ENCODE data around the gene NINL. TPM values are rescaled to one million over a fixed set of nuclear protein-coding genes. Genes with fewer than 3 reads are reported as not detected.

Gene NINL
- total RNA-seq, 1 donor from 2014 or later = 47.0 TPM

- Mint-ChIP-seq H3K9me3 (no peaks in the 10 kb centered on the region), H3K4me1 (ENCODE audit: unreplicated experiment) (no peaks in the 10 kb centered on the region), H3K27me3 (no peaks in the 10 kb centered on the region), H3K36me3 (peaks cover 19% of the 10 kb centered on the region), H3K4me3 (no peak overlapping the region), H3K27ac (no peak overlapping the region)
- no peak for DNase-seq (ENCODE audit: extremely low spot score, unreplicated experiment)
- TF ChIP-seq, protein P1, sequence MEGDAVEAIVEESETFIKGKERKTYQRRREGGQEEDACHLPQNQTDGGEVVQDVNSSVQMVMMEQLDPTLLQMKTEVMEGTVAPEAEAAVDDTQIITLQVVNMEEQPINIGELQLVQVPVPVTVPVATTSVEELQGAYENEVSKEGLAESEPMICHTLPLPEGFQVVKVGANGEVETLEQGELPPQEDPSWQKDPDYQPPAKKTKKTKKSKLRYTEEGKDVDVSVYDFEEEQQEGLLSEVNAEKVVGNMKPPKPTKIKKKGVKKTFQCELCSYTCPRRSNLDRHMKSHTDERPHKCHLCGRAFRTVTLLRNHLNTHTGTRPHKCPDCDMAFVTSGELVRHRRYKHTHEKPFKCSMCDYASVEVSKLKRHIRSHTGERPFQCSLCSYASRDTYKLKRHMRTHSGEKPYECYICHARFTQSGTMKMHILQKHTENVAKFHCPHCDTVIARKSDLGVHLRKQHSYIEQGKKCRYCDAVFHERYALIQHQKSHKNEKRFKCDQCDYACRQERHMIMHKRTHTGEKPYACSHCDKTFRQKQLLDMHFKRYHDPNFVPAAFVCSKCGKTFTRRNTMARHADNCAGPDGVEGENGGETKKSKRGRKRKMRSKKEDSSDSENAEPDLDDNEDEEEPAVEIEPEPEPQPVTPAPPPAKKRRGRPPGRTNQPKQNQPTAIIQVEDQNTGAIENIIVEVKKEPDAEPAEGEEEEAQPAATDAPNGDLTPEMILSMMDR (conservative IDR thresholded peaks at IDR 0.05) = no peak
Observed at GRCh38 chr20:25459916-25460535, 125.3 kb downstream of the NINL start.

DNA sequence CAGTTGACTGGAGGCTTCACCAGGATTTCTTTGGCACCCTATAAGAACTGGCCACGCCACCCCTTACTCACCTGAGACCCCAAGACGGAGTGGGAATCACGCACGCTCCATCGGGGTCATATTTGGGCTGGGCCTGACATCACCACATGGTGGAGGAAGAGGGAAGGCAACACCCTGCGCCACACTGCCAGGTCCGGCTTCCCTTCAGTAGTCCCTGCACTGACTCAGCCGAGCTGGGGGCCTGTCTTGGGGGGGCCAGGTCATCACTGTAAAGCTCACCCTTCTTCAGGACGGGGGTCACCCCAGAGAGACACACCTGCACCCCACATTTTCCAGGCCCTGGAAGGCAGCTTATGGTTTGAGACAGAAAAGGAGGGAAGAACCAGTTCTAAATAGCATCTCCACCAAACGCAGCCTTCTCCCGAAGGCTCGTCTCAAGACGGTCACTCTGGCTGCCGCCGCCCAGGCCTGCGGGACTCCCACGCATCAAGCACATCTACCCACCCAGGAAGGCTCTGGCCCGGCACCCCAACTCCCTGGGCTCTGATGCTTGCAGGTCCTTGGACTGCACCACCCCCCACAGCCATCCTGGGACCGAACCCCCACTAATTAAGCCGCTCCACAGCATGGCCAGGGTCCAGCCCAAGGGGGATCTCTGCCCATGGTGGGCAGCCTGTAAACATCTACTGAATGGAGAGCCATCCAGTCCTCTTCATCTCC, 126.1 kb downstream of the NINL start:
- peaks cover 24% of the 10 kb centered on the region for H3K36me3 Mint-ChIP-seq
- no peak for DNase-seq (ENCODE audit: extremely low spot score, unreplicated experiment)
- no peaks in the 10 kb centered on the region for H3K9me3 Mint-ChIP-seq
- H3K27me3 Mint-ChIP-seq = no peaks in the 10 kb centered on the region
- no peaks in the 10 kb centered on the region for H3K4me1 Mint-ChIP-seq (ENCODE audit: unreplicated experiment)
- TF ChIP-seq, protein P1 (conservative IDR thresholded peaks at IDR 0.05) = no peak
- H3K27ac Mint-ChIP-seq = no peak overlapping the region
- H3K4me3 Mint-ChIP-seq = no peak overlapping the region

- DNase-seq (ENCODE audit: extremely low spot score, unreplicated experiment) = no peak
- H3K9me3 Mint-ChIP-seq = no peaks in the 10 kb centered on the region
- TF ChIP-seq, protein P1 (conservative IDR thresholded peaks at IDR 0.05) = no peak
- H3K36me3 Mint-ChIP-seq = peaks cover 25% of the 10 kb centered on the region
- H3K27ac Mint-ChIP-seq = no peak overlapping the region
- H3K4me3 Mint-ChIP-seq = no peak overlapping the region
- H3K27me3 Mint-ChIP-seq = no peaks in the 10 kb centered on the region
- peaks cover 3% of the 10 kb centered on the region for H3K4me1 Mint-ChIP-seq (ENCODE audit: unreplicated experiment)
Observed at GRCh38 chr20:25457886-25458680, 127.2 kb downstream of the NINL start.

- Mint-ChIP-seq H3K27me3 (no peaks in the 10 kb centered on the region), H3K36me3 (peaks cover 41% of the 10 kb centered on the region), H3K27ac (no peak overlapping the region), H3K4me3 (no peak overlapping the region), H3K4me1 (ENCODE audit: unreplicated experiment) (peaks cover 4% of the 10 kb centered on the region), H3K9me3 (no peaks in the 10 kb centered on the region)
- TF ChIP-seq, protein P1 (conservative IDR thresholded peaks at IDR 0.05) = no peak
- no peak for DNase-seq (ENCODE audit: extremely low spot score, unreplicated experiment)
Observed at GRCh38 chr20:25454153-25454900, 131.0 kb downstream of the NINL start.

GRCh38 chr20:25453035-25453810, 132.1 kb downstream of the NINL start:
- Mint-ChIP-seq H3K27ac (no peak overlapping the region), H3K4me1 (ENCODE audit: unreplicated experiment) (peaks cover 4% of the 10 kb centered on the region), H3K9me3 (peaks cover 5% of the 10 kb centered on the region), H3K36me3 (peaks cover 52% of the 10 kb centered on the region), H3K27me3 (no peaks in the 10 kb centered on the region), H3K4me3 (no peak overlapping the region)
- TF ChIP-seq, protein P1 (conservative IDR thresholded peaks at IDR 0.05) = no peak
- DNase-seq (ENCODE audit: extremely low spot score, unreplicated experiment) = no peak
